ENCODE measurements around the gene TOX3.

Gene TOX3

GRCh38 chr16:52535076-52535475 lies 11.9 kb downstream of the TOX3 start:
- no peak for DNase-seq

GRCh38 chr16:52533296-52533695 lies 13.6 kb downstream of the TOX3 start:
- DNase-seq: no peak

- DNase-seq: no peak
Measured at GRCh38 chr16:52532384-52532783, 14.6 kb downstream of the TOX3 start.

GRCh38 chr16:52529226-52529625 lies 17.7 kb downstream of the TOX3 start:
- no peak for DNase-seq

- DNase-seq: no peak
Measured at GRCh38 chr16:52528393-52529065, 18.4 kb downstream of the TOX3 start.

GRCh38 chr16:52526830-52527229 lies 20.1 kb downstream of the TOX3 start:
- DNase-seq: no peak

GRCh38 chr16:52526116-52526828 lies 20.7 kb downstream of the TOX3 start:
- DNase-seq: no peak

- no peak for DNase-seq
Measured at GRCh38 chr16:52521570-52521969, 25.4 kb downstream of the TOX3 start.

- no peak for DNase-seq
Measured at GRCh38 chr16:52518884-52519283, 28.1 kb downstream of the TOX3 start.

GRCh38 chr16:52515068-52515671 lies 31.8 kb downstream of the TOX3 start:
- DNase-seq: peak; percentile 12

- no peak for DNase-seq
Measured at GRCh38 chr16:52512297-52512987, 34.5 kb downstream of the TOX3 start.

- DNase-seq: no peak
Measured at GRCh38 chr16:52501746-52502145, 45.2 kb downstream of the TOX3 start.

GRCh38 chr16:52500963-52501362 lies 46.0 kb downstream of the TOX3 start:
- no peak for DNase-seq

- DNase-seq: no peak
Measured at GRCh38 chr16:52499060-52499440, 47.9 kb downstream of the TOX3 start.

GRCh38 chr16:52498328-52499059 lies 48.4 kb downstream of the TOX3 start:
- DNase-seq: no peak

- peak; percentile 95 for DNase-seq
Measured at GRCh38 chr16:52497067-52497816, 49.7 kb downstream of the TOX3 start.

GRCh38 chr16:52496051-52496876 lies 50.7 kb downstream of the TOX3 start:
- DNase-seq: peak; percentile 93

GRCh38 chr16:52494621-52495020 lies 52.3 kb downstream of the TOX3 start:
- no peak for DNase-seq

- DNase-seq: no peak
Measured at GRCh38 chr16:52494145-52494544, 52.8 kb downstream of the TOX3 start.

GRCh38 chr16:52492789-52493357 lies 54.1 kb downstream of the TOX3 start:
- DNase-seq: no peak

- no peak for DNase-seq
Measured at GRCh38 chr16:52491216-52491615, 55.7 kb downstream of the TOX3 start.
